Upper lobe of right lung (tissue), 1 donor: ENCODE data around the gene CCR5AS.

Experiments
- ATAC-seq: fragments of 200-7000 bp; cut with Tn5 transposase; one replicate; pipeline ENCODE4 v1.9.1; 2020; ENCODE audit warnings: mild to moderate bottlenecking, moderate library complexity
- DNase-seq: peaks from one replicate; pipeline ENCODE4 v3.0.0-alpha.2; 2020
- H3K27ac ChIP-seq: fragments of 200-600 bp; one replicate; pipeline ENCODE4 v1.8.0; 2022
- H3K27me3 ChIP-seq: fragments of 200-600 bp; one replicate; pipeline ENCODE4 v1.8.0; 2022; ENCODE audit warnings: mild to moderate bottlenecking
- H3K36me3 ChIP-seq: fragments of 200-600 bp; one replicate; pipeline ENCODE4 v1.8.0; 2022
- H3K4me1 ChIP-seq: fragments of 200-600 bp; one replicate; pipeline ENCODE4 v1.8.0; 2022
- H3K4me3 ChIP-seq: fragments of 200-600 bp; one replicate; pipeline ENCODE4 v1.8.0; 2022; ENCODE audit warnings: mild to moderate bottlenecking
- H3K9me3 ChIP-seq: fragments of 200-600 bp; one replicate; pipeline ENCODE4 v1.8.0; 2022
- intact Hi-C: fragments of 100-400 bp; cut with DNase I; formaldehyde crosslinking; loops from one replicate; pipeline ENCODE4 v1.11.0; 2022
- TF ChIP-seq, protein P1 (sequence below): fragments of 200-600 bp; IDR thresholded peaks from one replicate; pipeline ENCODE4 v1.8.0; 2022; ENCODE audit warnings: antibody characterized with exemption
- donor health status: DM: no; HTN: yes; CAD: no; lungs with severe emphysema.

The CCR5AS gene

DNA sequence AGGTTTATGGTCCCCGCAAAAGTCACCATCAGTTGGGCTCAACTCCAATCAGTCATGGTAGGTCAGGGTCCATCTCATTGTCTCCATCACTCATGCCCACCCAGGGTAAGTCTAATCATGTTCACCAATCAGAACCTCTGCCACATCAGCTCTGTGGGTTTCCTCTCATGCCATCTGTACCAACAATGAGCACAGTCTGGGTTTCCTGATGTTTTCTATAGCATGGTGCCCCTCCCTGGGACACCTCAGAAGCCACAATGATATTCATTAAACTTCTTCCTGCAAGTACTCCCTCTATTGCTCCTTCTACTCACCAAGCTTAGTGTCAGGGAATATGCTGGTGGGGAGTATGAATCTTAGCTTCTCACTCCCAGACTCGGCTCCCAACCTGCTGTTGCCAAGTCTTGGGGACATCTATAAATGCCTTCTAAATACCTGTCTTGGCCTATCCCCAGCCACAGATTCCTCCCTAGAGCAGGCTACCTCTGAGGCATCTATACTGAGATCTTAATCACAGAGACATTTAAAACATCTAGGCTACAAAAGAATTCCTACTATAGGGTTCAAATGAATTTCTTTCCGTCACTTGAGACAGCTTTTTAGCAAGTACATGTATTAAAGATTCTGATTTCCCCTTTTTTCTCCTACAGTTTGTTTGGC, 57.9 kb downstream of the CCR5AS start:
- TF ChIP-seq, protein P1, sequence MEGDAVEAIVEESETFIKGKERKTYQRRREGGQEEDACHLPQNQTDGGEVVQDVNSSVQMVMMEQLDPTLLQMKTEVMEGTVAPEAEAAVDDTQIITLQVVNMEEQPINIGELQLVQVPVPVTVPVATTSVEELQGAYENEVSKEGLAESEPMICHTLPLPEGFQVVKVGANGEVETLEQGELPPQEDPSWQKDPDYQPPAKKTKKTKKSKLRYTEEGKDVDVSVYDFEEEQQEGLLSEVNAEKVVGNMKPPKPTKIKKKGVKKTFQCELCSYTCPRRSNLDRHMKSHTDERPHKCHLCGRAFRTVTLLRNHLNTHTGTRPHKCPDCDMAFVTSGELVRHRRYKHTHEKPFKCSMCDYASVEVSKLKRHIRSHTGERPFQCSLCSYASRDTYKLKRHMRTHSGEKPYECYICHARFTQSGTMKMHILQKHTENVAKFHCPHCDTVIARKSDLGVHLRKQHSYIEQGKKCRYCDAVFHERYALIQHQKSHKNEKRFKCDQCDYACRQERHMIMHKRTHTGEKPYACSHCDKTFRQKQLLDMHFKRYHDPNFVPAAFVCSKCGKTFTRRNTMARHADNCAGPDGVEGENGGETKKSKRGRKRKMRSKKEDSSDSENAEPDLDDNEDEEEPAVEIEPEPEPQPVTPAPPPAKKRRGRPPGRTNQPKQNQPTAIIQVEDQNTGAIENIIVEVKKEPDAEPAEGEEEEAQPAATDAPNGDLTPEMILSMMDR: no peak
- ATAC-seq (no peak), DNase-seq (no peak)
- intact Hi-C loops: no loop called here
- Histone ChIP-seq H3K4me1 (no peaks in the 10 kb centered on the region), H3K36me3 (no peaks in the 10 kb centered on the region), H3K27ac (no peak overlapping the region), H3K27me3 (no peaks in the 10 kb centered on the region), H3K9me3 (no peaks in the 10 kb centered on the region), H3K4me3 (no peak overlapping the region)

DNA sequence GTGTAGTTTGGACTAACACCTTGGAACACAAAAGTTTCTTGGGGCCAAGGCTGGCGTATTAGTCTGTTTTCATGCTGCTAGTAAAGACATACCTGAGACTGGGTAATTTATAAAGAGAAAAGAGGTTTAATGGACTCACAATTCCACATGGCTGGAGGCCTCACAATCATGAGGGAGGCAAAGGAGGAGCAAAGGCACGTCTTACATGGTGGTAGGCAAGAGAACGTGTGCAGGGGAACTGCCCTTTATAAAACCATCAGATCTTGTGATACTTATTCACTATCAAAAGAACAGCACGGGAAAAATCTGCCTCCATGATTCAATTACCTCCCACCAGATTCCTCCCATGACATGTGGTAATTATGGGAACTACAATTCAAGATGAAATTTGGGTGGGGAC, 62.4 kb downstream of the CCR5AS start:
- Histone ChIP-seq H3K9me3 (no peaks in the 10 kb centered on the region), H3K4me3 (no peak overlapping the region), H3K36me3 (no peaks in the 10 kb centered on the region), H3K4me1 (no peaks in the 10 kb centered on the region), H3K27me3 (no peaks in the 10 kb centered on the region), H3K27ac (no peak overlapping the region)
- ATAC-seq (no peak), DNase-seq (no peak)
- intact Hi-C loops: no loop called here
- TF ChIP-seq, protein P1: no peak

DNA sequence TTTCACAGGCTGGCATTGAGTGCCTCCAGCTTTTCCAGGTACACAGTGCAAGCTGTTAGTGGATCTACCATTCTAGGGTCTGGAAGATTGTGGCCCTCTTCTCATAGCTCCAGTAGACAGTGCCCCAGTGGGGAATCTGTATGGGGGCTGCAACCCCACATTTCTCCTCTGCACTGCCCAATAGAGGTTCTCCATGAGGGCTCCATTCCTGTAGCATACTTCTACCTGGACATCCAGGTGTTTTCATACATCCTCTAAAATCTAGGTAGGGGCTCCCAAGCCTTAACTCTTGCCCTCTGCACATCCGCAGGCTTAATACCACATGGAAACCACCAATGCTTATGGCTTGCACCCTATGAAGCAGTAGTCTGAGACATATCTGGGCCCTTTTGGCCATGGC, 68.0 kb downstream of the CCR5AS start:
- TF ChIP-seq, protein P1: no peak
- H3K9me3 ChIP-seq: no peaks in the 10 kb centered on the region
- intact Hi-C loops: no loop called here
- H3K36me3 ChIP-seq: no peaks in the 10 kb centered on the region
- ATAC-seq: no peak
- H3K27me3 ChIP-seq: no peaks in the 10 kb centered on the region
- no peak for DNase-seq
- no peaks in the 10 kb centered on the region for H3K4me1 ChIP-seq
- H3K4me3 ChIP-seq: no peak overlapping the region
- H3K27ac ChIP-seq: no peak overlapping the region

DNA sequence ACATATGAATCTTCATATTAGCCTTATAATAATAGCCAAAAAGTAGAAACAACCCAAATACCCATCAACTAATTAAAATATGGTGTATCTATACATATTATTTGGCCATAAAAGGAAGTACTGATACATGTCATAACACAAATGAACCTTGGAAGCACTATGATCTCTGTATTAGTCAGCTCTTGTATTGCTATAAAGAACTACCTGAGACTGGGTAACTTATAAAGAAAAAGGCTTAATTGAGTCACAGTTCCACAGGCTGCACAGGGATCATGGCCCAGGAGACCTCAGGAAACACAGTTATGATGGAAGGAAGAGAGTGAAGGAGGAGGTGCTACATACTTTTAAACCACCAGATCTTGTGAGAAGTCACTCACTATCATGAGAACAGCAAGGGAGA, 69.0 kb downstream of the CCR5AS start:
- no peak overlapping the region for H3K4me3 ChIP-seq
- TF ChIP-seq, protein P1: no peak
- no peaks in the 10 kb centered on the region for H3K9me3 ChIP-seq
- no peak for DNase-seq
- no peak overlapping the region for H3K27ac ChIP-seq
- intact Hi-C loops: no loop called here
- H3K4me1 ChIP-seq: no peaks in the 10 kb centered on the region
- no peaks in the 10 kb centered on the region for H3K27me3 ChIP-seq
- ATAC-seq: no peak
- no peaks in the 10 kb centered on the region for H3K36me3 ChIP-seq

DNA sequence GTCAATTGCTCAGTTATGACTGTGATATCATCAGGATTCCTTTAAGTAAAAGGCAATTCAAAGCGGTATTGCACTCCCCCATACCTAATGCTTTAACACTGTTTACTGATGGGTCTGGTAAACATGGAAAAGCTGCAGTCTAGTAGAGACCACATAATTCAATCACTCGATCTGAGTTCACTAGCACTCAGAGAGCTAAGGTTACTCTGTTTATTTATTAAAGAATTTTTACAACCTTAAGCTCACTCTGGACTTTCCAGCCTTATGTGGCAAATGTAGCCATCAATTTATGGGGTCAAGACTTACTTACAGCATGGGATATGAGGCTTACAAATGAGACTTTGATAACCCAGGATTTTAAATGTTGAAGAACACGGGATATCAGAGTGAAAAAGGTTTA, 71.3 kb downstream of the CCR5AS start:
- intact Hi-C loops: no loop called here
- H3K27ac ChIP-seq: no peak overlapping the region
- ATAC-seq (no peak), DNase-seq (no peak)
- TF ChIP-seq, protein P1: no peak
- H3K9me3 ChIP-seq: no peaks in the 10 kb centered on the region
- H3K4me3 ChIP-seq: no peak overlapping the region
- H3K36me3 ChIP-seq: no peaks in the 10 kb centered on the region
- no peaks in the 10 kb centered on the region for H3K27me3 ChIP-seq
- no peaks in the 10 kb centered on the region for H3K4me1 ChIP-seq
